SH-SY5Y (cell line): Measurements from ENCODE around the gene GTSF1L.

Source experiments
- GATA2 ChIP-seq: IDR thresholded peaks from 2 replicates; pipeline ENCODE4 v1.6.1; 2011; ENCODE audit warnings: mild to moderate bottlenecking, low read depth, low read length
- GATA3 ChIP-seq: IDR thresholded peaks from 2 replicates; pipeline ENCODE4 v1.6.1; 2011; ENCODE audit warnings: low read depth, mild to moderate bottlenecking, low read length, moderate library complexity

DNA sequence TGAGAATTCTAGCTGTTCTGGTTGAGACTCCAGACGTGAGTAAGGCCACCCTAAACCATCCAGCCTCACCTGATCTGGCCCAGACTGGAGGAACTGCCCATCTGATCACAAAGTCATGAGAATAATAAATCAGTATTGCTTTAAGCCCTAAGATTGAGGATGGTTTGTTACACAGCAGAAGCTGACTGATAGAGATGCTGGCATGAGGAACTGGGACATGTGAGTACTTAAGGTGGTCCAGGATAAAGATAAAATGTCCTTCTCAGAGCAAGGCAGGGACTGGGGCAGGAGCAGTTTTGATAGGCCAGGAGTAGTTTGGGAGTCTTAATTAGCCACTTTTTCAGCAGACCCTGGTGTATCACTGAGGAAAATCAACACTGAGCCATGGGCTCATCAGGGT is 6.8 kb downstream of the GTSF1L start:
- TF ChIP-seq GATA2 (no peak), GATA3 (no peak)
